Hepatocyte (in vitro differentiated cells): Measurements from ENCODE around the gene MUC2. TPM values are rescaled to one million over a fixed set of nuclear protein-coding genes. Genes with fewer than 3 reads are reported as not detected.

Source experiments
- DNase-seq: peaks from one replicate; pipeline ENCODE4 v3.0.0-alpha.2; 2016; ENCODE audit warnings: low spot score
- H2AFZ ChIP-seq: fragments of 200-600 bp; sonication (generic); 2 replicates; pipeline ENCODE4 v1.6.0; 2016; ENCODE audit warnings: antibody characterized with exemption, mild to moderate bottlenecking
- H3K27ac ChIP-seq: fragments of 200-600 bp; sonication (generic); 2 replicates; pipeline ENCODE4 v1.5.1; 2016; ENCODE audit warnings: mild to moderate bottlenecking
- H3K27me3 ChIP-seq: fragments of 200-600 bp; sonication (generic); 2 replicates; pipeline ENCODE4 v1.6.1; 2016
- H3K36me3 ChIP-seq: fragments of 200-600 bp; sonication (generic); replicated peaks from 2 replicates; pipeline ENCODE4 v1.5.1; 2016; ENCODE audit warnings: low read depth; ENCODE audit not compliant: insufficient read depth
- H3K4me1 ChIP-seq: fragments of 200-600 bp; sonication (generic); 2 replicates; pipeline ENCODE4 v1.5.1; 2016; ENCODE audit warnings: mild to moderate bottlenecking, moderate library complexity; ENCODE audit not compliant: insufficient read depth
- H3K4me2 ChIP-seq: fragments of 200-600 bp; sonication (generic); 2 replicates; pipeline ENCODE4 v1.6.0; 2016
- H3K4me3 ChIP-seq: fragments of 200-600 bp; sonication (generic); 2 replicates; pipeline ENCODE4 v1.5.1; 2016; ENCODE audit warnings: mild to moderate bottlenecking
- H3K79me2 ChIP-seq: fragments of 200-600 bp; sonication (generic); 2 replicates; pipeline ENCODE4 v1.6.0; 2017; ENCODE audit warnings: mild to moderate bottlenecking
- H3K9me2 ChIP-seq: fragments of 200-600 bp; sonication (generic); replicated peaks from 2 replicates; pipeline ENCODE4 v1.6.0; 2017; ENCODE audit warnings: mild to moderate bottlenecking; ENCODE audit not compliant: insufficient read depth
- H3K9me3 ChIP-seq: fragments of 200-600 bp; sonication (generic); 2 replicates; pipeline ENCODE4 v1.5.1; 2016; ENCODE audit warnings: low read depth, mild to moderate bottlenecking
- H4K20me1 ChIP-seq: fragments of 200-600 bp; sonication (generic); 2 replicates; pipeline ENCODE4 v1.6.0; 2016; ENCODE audit warnings: mild to moderate bottlenecking; ENCODE audit not compliant: insufficient read depth, poor library complexity, severe bottlenecking
- CTCF ChIP-seq: fragments of 200-600 bp; sonication (generic); IDR thresholded peaks from 2 replicates; pipeline ENCODE4 v1.5.1; 2016; ENCODE audit warnings: antibody characterized with exemption, mild to moderate bottlenecking; ENCODE audit not compliant: poor library complexity
- EZH2 ChIP-seq: fragments of 200-600 bp; sonication (generic); IDR thresholded peaks from 2 replicates; pipeline ENCODE4 v1.6.1; 2016; ENCODE audit warnings: antibody characterized with exemption, mild to moderate bottlenecking, borderline replicate concordance
- EZH2phosphoT487 ChIP-seq: fragments of 200-600 bp; sonication (generic); IDR thresholded peaks from one replicate; pipeline ENCODE4 v1.6.1; 2018; ENCODE audit warnings: antibody characterized with exemption, mild to moderate bottlenecking, low read depth, moderate library complexity; ENCODE audit not compliant: unreplicated experiment, severe bottlenecking
- WGBS: methylation state at CpG from one replicate; pipeline ENCODE4 v1.1.6; 2016; ENCODE audit warnings: low lambda C conversion rate; ENCODE audit errors: missing lambda C conversion rate; 5-methylcytosine and 5-hydroxymethylcytosine counted together
- polyA plus RNA-seq: library from polyadenylated mRNA; unstranded; fragments of >200 nt; fragmentation: Nextera tagmentation; extraction: Ambion mirVana; gene quantifications from 2 replicates; pipeline ENCODE4 v1.2.1, GENCODE V29; 2016
- total RNA-seq: library from RNA; depleted of rRNA; stranded (reverse); fragments of >200 nt; gene quantifications from 2 replicates; pipeline ENCODE4 v1.2.3, GENCODE V29; 2014

The MUC2 gene
- total and polyA plus RNA-seq, 2 experiments from 2014 or later = 0.77 to 6.7 TPM

GRCh38 chr11:1038921-1039320 lies 35.8 kb upstream of the MUC2 start:
- no peak overlapping the region for H2AFZ ChIP-seq
- WGBS = 96% methylated on average over 12 of the region's 12 CpGs
- H3K4me1 ChIP-seq = peaks cover 4% of the 10 kb centered on the region
- no peaks in the 10 kb centered on the region for H4K20me1 ChIP-seq
- H3K27me3 ChIP-seq = no peaks in the 10 kb centered on the region
- H3K79me2 ChIP-seq = no peaks in the 10 kb centered on the region
- H3K9me3 ChIP-seq = no peaks in the 10 kb centered on the region
- H3K36me3 ChIP-seq = no peaks in the 10 kb centered on the region
- TF ChIP-seq CTCF = no peak
- TF ChIP-seq EZH2phosphoT487 = no peak
- no peak for TF ChIP-seq EZH2
- H3K27ac ChIP-seq = no peak overlapping the region
- H3K4me3 ChIP-seq = no peak overlapping the region
- H3K4me2 ChIP-seq = no peak overlapping the region
- no peak for DNase-seq
- H3K9me2 ChIP-seq = no peaks in the 10 kb centered on the region

DNA sequence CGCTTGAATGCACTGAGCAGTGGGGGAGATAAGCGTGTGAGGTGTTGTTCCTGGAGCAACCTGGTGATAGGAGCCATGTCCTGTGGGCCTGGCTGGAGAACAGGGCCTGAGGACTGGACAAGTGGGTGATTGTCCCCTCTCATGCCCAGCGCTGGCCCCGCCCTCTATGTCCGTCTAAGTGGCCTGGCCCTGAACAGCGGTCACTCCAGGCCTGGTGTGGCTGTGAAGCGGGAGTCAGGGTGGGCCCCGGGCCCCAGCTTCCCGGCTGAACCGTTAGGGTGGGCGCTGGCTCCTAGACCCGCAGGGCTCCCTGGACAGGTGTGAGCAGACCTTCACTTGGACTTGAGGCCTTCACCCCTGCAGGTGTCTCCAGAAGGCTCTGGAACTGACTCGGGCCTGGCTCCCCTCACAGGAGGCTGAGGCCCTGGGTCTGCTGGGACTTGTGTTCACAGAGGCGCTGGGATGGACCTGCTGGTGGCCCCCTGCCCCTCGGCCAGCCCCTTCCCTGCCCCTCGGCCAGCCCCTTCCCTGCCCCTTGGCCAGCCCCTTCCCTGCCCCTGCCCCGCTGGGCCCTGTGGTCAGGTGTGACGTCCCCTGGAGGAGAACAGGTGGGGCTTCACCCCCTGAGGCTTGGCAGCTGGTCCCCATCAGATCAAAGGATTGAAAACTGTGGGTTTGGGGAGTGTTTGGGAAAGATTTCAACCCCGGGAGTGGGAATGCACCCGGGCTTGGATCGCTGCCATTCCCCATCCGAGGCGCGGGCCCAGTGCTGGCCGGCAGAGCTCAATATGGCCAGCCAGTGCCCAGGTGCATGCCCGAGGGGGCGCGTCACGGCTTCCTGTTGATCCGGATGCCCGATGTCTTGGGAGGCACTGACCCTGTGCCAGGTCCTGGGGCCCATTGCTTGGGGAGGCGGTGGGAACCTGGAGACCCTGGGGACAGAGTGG lies 34.9 kb upstream of the MUC2 start:
- Histone ChIP-seq H3K4me2 (no peak overlapping the region), H3K79me2 (no peaks in the 10 kb centered on the region), H2AFZ (no peak overlapping the region), H3K36me3 (no peaks in the 10 kb centered on the region), H3K4me1 (peaks cover 4% of the 10 kb centered on the region), H3K9me3 (no peaks in the 10 kb centered on the region), H4K20me1 (no peaks in the 10 kb centered on the region), H3K27ac (no peak overlapping the region), H3K9me2 (no peaks in the 10 kb centered on the region), H3K4me3 (no peak overlapping the region), H3K27me3 (no peaks in the 10 kb centered on the region)
- WGBS = 93% methylated on average over 28 of the region's 32 CpGs
- DNase-seq = no peak
- TF ChIP-seq CTCF = no peak

GRCh38 chr11:1040428-1041148 lies 34.1 kb upstream of the MUC2 start:
- H3K79me2 ChIP-seq = no peaks in the 10 kb centered on the region
- peaks cover 4% of the 10 kb centered on the region for H3K4me1 ChIP-seq
- WGBS = 91% methylated on average over 11 of the region's 16 CpGs

More at GRCh38 chr11:1040428-1041148, 34.1 kb upstream of the MUC2 start:
- DNase-seq = no peak
- H3K9me3 ChIP-seq = no peaks in the 10 kb centered on the region
- no peaks in the 10 kb centered on the region for H3K9me2 ChIP-seq
- no peaks in the 10 kb centered on the region for H3K36me3 ChIP-seq
- H3K4me2 ChIP-seq = no peak overlapping the region
- H3K27ac ChIP-seq = no peak overlapping the region
- no peak overlapping the region for H2AFZ ChIP-seq
- H4K20me1 ChIP-seq = no peaks in the 10 kb centered on the region
- no peak overlapping the region for H3K4me3 ChIP-seq
- H3K27me3 ChIP-seq = no peaks in the 10 kb centered on the region
- TF ChIP-seq CTCF (no peak), EZH2phosphoT487 (no peak), EZH2 (no peak)
